NB4 (cell line): ENCODE results near the gene TNFRSF8.

ENCODE experiments used
- MYC ChIP-seq: IDR thresholded peaks from 2 replicates; pipeline ENCODE4 v1.6.1; 2011; ENCODE audit warnings: low read depth, low read length
- POLR2A ChIP-seq: IDR thresholded peaks from 2 replicates; pipeline ENCODE4 v1.6.1; 2011; ENCODE audit warnings: mild to moderate bottlenecking; ENCODE audit not compliant: insufficient read length; ENCODE audit errors: extremely low read depth
- TF ChIP-seq, protein P1 (sequence below): IDR thresholded peaks from one replicate; pipeline ENCODE4 v1.5.1; 2012; ENCODE audit warnings: low read depth, low read length
- TF ChIP-seq, protein P2 (sequence below): IDR thresholded peaks from 2 replicates; pipeline ENCODE4 v1.6.1; 2011; ENCODE audit warnings: low read depth, low read length

DNA sequence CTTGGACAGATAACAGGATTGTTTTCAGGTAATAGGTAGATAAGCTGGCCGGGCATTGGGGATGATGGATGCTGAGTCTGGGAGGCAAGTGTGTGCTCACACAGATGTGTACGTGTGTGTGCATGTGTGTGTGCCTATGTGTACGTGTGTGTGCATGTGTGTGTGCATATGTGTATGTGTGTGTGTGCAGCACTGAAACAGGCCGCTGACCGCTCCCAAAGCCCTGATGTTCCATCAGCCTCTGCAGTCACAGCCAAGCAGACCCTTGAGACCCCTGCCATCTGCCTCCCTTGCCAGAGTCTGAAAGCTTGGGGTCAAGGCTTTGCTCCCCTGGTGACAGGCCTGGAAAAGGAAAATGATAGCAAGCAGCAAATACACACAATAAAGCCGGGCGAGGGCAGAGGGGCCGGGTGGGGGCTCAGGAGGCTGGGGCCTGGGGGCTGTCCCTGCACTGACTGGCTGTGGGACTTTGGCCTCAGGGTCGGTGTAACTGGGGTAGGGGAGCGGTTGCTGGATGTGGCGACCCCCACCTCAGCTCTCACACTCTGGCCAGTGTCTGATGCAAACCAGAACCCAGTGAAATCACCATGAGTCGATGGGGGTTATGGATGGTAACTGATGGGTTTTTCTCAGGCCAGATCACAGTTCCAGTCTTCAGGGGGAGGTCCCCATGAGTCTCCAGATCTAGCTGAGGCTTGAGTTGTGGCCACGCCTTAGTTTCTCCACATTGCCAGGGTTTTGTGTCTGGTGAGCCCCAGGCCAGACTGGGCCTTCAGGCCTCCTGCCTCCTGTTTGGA lies 9.2 kb upstream of the TNFRSF8 start:
- TF ChIP-seq, protein P1, sequence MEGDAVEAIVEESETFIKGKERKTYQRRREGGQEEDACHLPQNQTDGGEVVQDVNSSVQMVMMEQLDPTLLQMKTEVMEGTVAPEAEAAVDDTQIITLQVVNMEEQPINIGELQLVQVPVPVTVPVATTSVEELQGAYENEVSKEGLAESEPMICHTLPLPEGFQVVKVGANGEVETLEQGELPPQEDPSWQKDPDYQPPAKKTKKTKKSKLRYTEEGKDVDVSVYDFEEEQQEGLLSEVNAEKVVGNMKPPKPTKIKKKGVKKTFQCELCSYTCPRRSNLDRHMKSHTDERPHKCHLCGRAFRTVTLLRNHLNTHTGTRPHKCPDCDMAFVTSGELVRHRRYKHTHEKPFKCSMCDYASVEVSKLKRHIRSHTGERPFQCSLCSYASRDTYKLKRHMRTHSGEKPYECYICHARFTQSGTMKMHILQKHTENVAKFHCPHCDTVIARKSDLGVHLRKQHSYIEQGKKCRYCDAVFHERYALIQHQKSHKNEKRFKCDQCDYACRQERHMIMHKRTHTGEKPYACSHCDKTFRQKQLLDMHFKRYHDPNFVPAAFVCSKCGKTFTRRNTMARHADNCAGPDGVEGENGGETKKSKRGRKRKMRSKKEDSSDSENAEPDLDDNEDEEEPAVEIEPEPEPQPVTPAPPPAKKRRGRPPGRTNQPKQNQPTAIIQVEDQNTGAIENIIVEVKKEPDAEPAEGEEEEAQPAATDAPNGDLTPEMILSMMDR: no peak
- TF ChIP-seq POLR2A: no peak
- TF ChIP-seq, protein P2, sequence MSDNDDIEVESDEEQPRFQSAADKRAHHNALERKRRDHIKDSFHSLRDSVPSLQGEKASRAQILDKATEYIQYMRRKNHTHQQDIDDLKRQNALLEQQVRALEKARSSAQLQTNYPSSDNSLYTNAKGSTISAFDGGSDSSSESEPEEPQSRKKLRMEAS: no peak
- TF ChIP-seq MYC: no peak
